Measurements from ENCODE around the gene KEAP1. TPM values are rescaled to one million over a fixed set of nuclear protein-coding genes. Genes with fewer than 3 reads are reported as not detected.

The KEAP1 gene
- total and polyA plus RNA-seq, 10 of the 15 experiments (the other 5 are each of a cell fraction or from before 2014, with no cell fraction given), result 1.4 to 87.7 (median 48.6) TPM

DNA sequence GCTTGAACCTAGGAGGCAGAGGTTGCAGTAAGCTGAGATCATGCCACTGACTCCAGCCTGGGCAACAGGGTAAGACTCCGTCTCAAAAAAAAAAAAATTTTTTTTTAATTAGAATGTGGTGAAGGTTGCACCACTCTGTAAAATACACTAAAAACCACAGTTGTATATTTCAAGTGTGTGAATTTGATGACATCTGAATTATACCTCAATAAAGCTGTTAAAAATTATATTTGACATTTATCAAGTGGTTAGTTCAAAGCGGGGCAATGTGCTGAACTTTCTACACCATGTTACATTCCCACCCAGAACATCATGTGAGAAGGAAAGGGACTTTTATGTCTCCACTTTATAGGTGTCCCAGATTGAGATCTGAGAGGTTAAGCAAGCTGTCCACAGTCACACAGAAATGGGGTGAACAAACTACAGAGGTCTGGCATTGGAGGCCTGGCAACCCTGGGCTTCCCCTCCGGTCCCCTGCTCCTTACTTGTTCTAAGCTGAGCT is 20.0 kb upstream of the KEAP1 start (continued):
- TF ChIP-seq, protein P1, sequence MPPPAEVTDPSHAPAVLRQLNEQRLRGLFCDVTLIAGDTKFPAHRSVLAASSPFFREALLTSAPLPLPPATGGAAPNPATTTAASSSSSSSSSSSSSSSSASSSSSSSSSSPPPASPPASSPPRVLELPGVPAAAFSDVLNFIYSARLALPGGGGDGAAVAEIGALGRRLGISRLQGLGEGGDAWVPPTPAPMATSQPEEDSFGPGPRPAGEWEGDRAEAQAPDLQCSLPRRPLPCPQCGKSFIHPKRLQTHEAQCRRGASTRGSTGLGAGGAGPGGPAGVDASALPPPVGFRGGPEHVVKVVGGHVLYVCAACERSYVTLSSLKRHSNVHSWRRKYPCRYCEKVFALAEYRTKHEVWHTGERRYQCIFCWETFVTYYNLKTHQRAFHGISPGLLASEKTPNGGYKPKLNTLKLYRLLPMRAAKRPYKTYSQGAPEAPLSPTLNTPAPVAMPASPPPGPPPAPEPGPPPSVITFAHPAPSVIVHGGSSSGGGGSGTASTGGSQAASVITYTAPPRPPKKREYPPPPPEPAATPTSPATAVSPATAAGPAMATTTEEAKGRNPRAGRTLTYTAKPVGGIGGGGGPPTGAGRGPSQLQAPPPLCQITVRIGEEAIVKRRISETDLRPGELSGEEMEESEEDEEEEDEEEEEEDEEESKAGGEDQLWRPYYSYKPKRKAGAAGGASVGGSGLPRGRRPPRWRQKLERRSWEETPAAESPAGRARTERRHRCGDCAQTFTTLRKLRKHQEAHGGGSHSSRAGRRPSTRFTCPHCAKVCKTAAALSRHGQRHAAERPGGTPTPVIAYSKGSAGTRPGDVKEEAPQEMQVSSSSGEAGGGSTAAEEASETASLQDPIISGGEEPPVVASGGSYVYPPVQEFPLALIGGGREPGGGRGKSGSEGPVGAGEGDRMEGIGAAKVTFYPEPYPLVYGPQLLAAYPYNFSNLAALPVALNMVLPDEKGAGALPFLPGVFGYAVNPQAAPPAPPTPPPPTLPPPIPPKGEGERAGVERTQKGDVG (CRISPR knock-in tag; IDR thresholded peaks at IDR 0.05), result no peak
- TF ChIP-seq CHD4 (IDR thresholded peaks at IDR 0.05) (no peak), NRF1 (conservative IDR thresholded peaks at IDR 0.05; ENCODE audit: low read depth, low read length) (no peak), CBFB (IDR thresholded peaks at IDR 0.05; ENCODE audit: low read depth) (no peak)

GRCh38 chr19:10521461-10522171 is 18.5 kb upstream of the KEAP1 start:
- no peak overlapping the region for H3K27ac ChIP-seq (ENCODE audit: control insufficient read depth, insufficient read depth)
- BruUV-seq (replicated peaks), result no TSS peak
- no peaks in the 10 kb centered on the region for H3K36me3 ChIP-seq (ENCODE audit: control insufficient read depth in 2 of 2, insufficient read depth in 2 of 2, low read length in 1 of 2)
- POLR2A ChIA-PET, result interaction anchor here (0.5 kb wide), 2 partner anchors 14 to 122 kb away, joined by 3 to 7 read pairs; no protein-coding TSS in a partner anchor
- CTCF ChIA-PET, result interaction anchor here (1.1 to 1.6 kb wide), 3 partner anchors 11 to 123 kb away, joined by 3 to 4 read pairs (median 3); no protein-coding TSS in a partner anchor
- in situ Hi-C loops (cut with MboI), result no loop called here
- WGBS (ENCODE audit: insufficient coverage, insufficient replicate concordance, low lambda C conversion rate, missing lambda C conversion rate), result 45% methylated on average over 13 of the region's 13 CpGs
- H3K27me3 ChIP-seq (replicated peaks in 1 of 2; ENCODE audit: control insufficient read depth in 2 of 2, insufficient read depth in 2 of 2, low read length in 1 of 2), result peaks cover 4 to 10% of the 10 kb centered on the region in 2 experiments
- no peak for ATAC-seq
- DNase-seq (ENCODE audit: low read depth, low spot score), result no peak
- H2AFZ ChIP-seq (ENCODE audit: control insufficient read depth, low read depth, low read length), result no peak overlapping the region
- TF ChIP-seq CHD1 (IDR thresholded peaks at IDR 0.05; ENCODE audit: low read depth, low read length) (no peak), NR2C2 (IDR thresholded peaks at IDR 0.05; ENCODE audit: borderline replicate concordance, control insufficient read depth, insufficient read length, low read depth) (no peak), NFIC (IDR thresholded peaks at IDR 0.05; ENCODE audit: low read depth, low read length) (no peak), HDGF (IDR thresholded peaks at IDR 0.05) (no peak), SMC3 (IDR thresholded peaks at IDR 0.05; ENCODE audit: borderline replicate concordance, low read length) (no peak), CBX5 (IDR thresholded peaks at IDR 0.05; ENCODE audit: low read depth) (no peak), FOXM1 (IDR thresholded peaks at IDR 0.05; ENCODE audit: low read depth, low read length) (no peak), MTA2 (IDR thresholded peaks at IDR 0.05; ENCODE audit: low read depth) (no peak), HCFC1 (IDR thresholded peaks at IDR 0.05; ENCODE audit: low read length) (no peak), TARDBP (IDR thresholded peaks at IDR 0.05; ENCODE audit: borderline replicate concordance) (no peak), YY1 (IDR thresholded peaks at IDR 0.05; ENCODE audit: low read depth, low read length) (no peak), SRF (IDR thresholded peaks at IDR 0.05; ENCODE audit: low read depth in 2 of 2, low read length in 2 of 2) (no peak), ATF2 (IDR thresholded peaks at IDR 0.05; ENCODE audit: low read length) (no peak), JUND (IDR thresholded peaks at IDR 0.05; ENCODE audit: low read depth, low read length) (no peak)
- TF ChIP-seq, protein P2, sequence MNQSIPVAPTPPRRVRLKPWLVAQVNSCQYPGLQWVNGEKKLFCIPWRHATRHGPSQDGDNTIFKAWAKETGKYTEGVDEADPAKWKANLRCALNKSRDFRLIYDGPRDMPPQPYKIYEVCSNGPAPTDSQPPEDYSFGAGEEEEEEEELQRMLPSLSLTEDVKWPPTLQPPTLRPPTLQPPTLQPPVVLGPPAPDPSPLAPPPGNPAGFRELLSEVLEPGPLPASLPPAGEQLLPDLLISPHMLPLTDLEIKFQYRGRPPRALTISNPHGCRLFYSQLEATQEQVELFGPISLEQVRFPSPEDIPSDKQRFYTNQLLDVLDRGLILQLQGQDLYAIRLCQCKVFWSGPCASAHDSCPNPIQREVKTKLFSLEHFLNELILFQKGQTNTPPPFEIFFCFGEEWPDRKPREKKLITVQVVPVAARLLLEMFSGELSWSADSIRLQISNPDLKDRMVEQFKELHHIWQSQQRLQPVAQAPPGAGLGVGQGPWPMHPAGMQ (IDR thresholded peaks at IDR 0.05; ENCODE audit: borderline replicate concordance), result no peak
- RAD21 ChIA-PET (ENCODE audit: unreplicated experiment), result no interaction called here
- no peaks in the 10 kb centered on the region for H4K20me1 ChIP-seq (ENCODE audit: control insufficient read depth, insufficient read depth)
- SMC1A ChIA-PET (ENCODE audit: uncharacterized antibody, unreplicated experiment), result no interaction called here
- no peak for FAIRE-seq
- H3K9me3 ChIP-seq (replicated peaks; ENCODE audit: control insufficient read depth, insufficient read depth, low read length), result no peaks in the 10 kb centered on the region
- H3K4me2 ChIP-seq (ENCODE audit: control insufficient read depth, insufficient read depth), result no peak overlapping the region
- peaks cover 11% of the 10 kb centered on the region for H3K4me1 ChIP-seq (ENCODE audit: control insufficient read depth, insufficient read depth, low read length)
- no peak overlapping the region for H3K4me3 ChIP-seq
- no peak overlapping the region for H3K9ac ChIP-seq (ENCODE audit: control insufficient read depth, insufficient read depth, low read length)
- no peaks in the 10 kb centered on the region for H3K79me2 ChIP-seq (ENCODE audit: control insufficient read depth, insufficient read depth, low read length)
- intact Hi-C loops (cut with micrococcal nuclease; ENCODE audit: unreplicated experiment), result no loop called here

Measured in GM12878 (cell line).